ENCODE results near the gene TUBAL3. TPM values are rescaled to one million over a fixed set of nuclear protein-coding genes. Genes with fewer than 3 reads are reported as not detected.

The TUBAL3 gene
- total RNA-seq, 1 experiment from 2014 or later, result not detected

- peaks cover 54 to 56% of the 10 kb centered on the region in 2 experiments for H3K9me3 Mint-ChIP-seq
- H2AFZ ChIP-seq (ENCODE audit: low read length), result no peak overlapping the region
- H3K27me3 ChIP-seq (ENCODE audit: insufficient read depth, low read length), result no peaks in the 10 kb centered on the region
- H4K20me1 ChIP-seq (ENCODE audit: control insufficient read depth, insufficient read depth, insufficient read length), result no peaks in the 10 kb centered on the region
- no CpG with 5 or more reads among the region's 3 CpGs for WGBS (ENCODE audit: extremely low coverage, insufficient read length, low lambda C conversion rate)
- H3K79me2 ChIP-seq (ENCODE audit: insufficient read depth, low read length), result no peaks in the 10 kb centered on the region
- H2BK20ac ChIP-seq (ENCODE audit: low read depth, low read length, poor library complexity, severe bottlenecking), result no peak overlapping the region
- no peak overlapping the region for H4K8ac ChIP-seq (replicated peaks; ENCODE audit: insufficient read length, low read depth, low read length)
- H2BK120ac ChIP-seq (ENCODE audit: low read depth, low read length, poor library complexity, severe bottlenecking), result no peak overlapping the region
- no peak overlapping the region for H3K9ac ChIP-seq (ENCODE audit: extremely low read depth, insufficient read length, low read length)
- H3K27me3 Mint-ChIP-seq (ENCODE audit: low read depth), result no peaks in the 10 kb centered on the region
- no peaks in the 10 kb centered on the region for H3K4me1 ChIP-seq (ENCODE audit: insufficient read depth, low read length)
- H2BK15ac ChIP-seq (ENCODE audit: low read depth, low read length), result no peak overlapping the region
- H3K14ac ChIP-seq (ENCODE audit: insufficient read depth, low read length), result no peak overlapping the region
- H3K4me1 Mint-ChIP-seq, result peaks cover 4% of the 10 kb centered on the region in 2 experiments; a peak in 3 of 4 replicates
- no peak overlapping the region for H3K18ac ChIP-seq (ENCODE audit: insufficient read length, low read depth, low read length)
- H3K4ac ChIP-seq (ENCODE audit: low read depth, low read length), result no peak overlapping the region
- no peak overlapping the region for H4K5ac ChIP-seq (ENCODE audit: insufficient read length, low read depth, low read length)
- no peaks in the 10 kb centered on the region for H3K23me2 ChIP-seq (ENCODE audit: insufficient read length, low read depth, low read length, poor library complexity, severe bottlenecking)
- H3K79me1 ChIP-seq (ENCODE audit: insufficient read depth, low read depth, low read length, poor library complexity, severe bottlenecking), result no peaks in the 10 kb centered on the region
- H3K4me2 ChIP-seq (ENCODE audit: insufficient read depth, insufficient read length, low read length), result no peak overlapping the region
- no peak overlapping the region for H2BK5ac ChIP-seq (ENCODE audit: insufficient read length, low read length)
- no peak overlapping the region for H3K27ac ChIP-seq (ENCODE audit: insufficient read length, low read depth, low read length)
- H3K27ac Mint-ChIP-seq, result no peak overlapping the region
- H3K23ac ChIP-seq (ENCODE audit: insufficient read length, low read depth, low read length), result no peak overlapping the region
- no peak overlapping the region for H4K91ac ChIP-seq (ENCODE audit: insufficient read length, low read depth, low read length)
- no peak overlapping the region for H2AK5ac ChIP-seq (ENCODE audit: insufficient read length, low read length)
- peaks cover 12 to 38% (median 32%) of the 10 kb centered on the region in 3 experiments for H3K36me3 Mint-ChIP-seq (ENCODE audit: insufficient read depth in 1 of 3, low read depth in 3 of 3)
- no peak overlapping the region for H3K4me3 Mint-ChIP-seq
- DNase-seq, result no peak
- H3K9me3 ChIP-seq (ENCODE audit: control insufficient read depth, low read depth, low read length), result peaks cover 13% of the 10 kb centered on the region
- no peak overlapping the region for H3K56ac ChIP-seq (ENCODE audit: insufficient read length, low read depth, low read length)
- no peak for TF ChIP-seq CTCF (conservative IDR thresholded peaks at IDR 0.05)
- no peak overlapping the region for H3T11ph ChIP-seq (ENCODE audit: low read length)
- no peak overlapping the region for H2BK12ac ChIP-seq (ENCODE audit: insufficient read length, low read depth, low read length)
These were observed 12.8 kb downstream of the TUBAL3 start for GRCh38 chr10:5391790-5392189.
